Loucy (cell line): ENCODE measurements around the gene HOXD13.

Source experiments
- H2AFZ ChIP-seq: fragments of 200-600 bp; sonication (generic); 2 replicates; pipeline ENCODE4 v1.6.0; 2016; ENCODE audit warnings: antibody characterized with exemption, mild to moderate bottlenecking, low read length, moderate library complexity
- H3F3A ChIP-seq: fragments of 200-600 bp; 2 replicates; pipeline ENCODE4 v1.6.0; 2016; ENCODE audit warnings: antibody characterized with exemption, low read depth, mild to moderate bottlenecking
- H3K27me3 ChIP-seq: fragments of 200-600 bp; sonication (generic); 2 replicates; pipeline ENCODE4 v1.6.1; 2014; ENCODE audit warnings: low read length, mild to moderate bottlenecking; ENCODE audit not compliant: insufficient read depth, poor library complexity, severe bottlenecking
- H3K36me3 ChIP-seq: fragments of 200-600 bp; sonication (generic); 2 replicates; pipeline ENCODE4 v1.6.1; 2016; ENCODE audit warnings: low read length; ENCODE audit not compliant: insufficient read depth
- H3K4me1 ChIP-seq: fragments of 200-600 bp; sonication (generic); 2 replicates; pipeline ENCODE4 v1.5.1; 2014; ENCODE audit warnings: low read length, mild to moderate bottlenecking; ENCODE audit not compliant: insufficient read depth, poor library complexity, severe bottlenecking
- H3K4me2 ChIP-seq: fragments of 200-600 bp; sonication (generic); 2 replicates; pipeline ENCODE4 v1.6.0; 2014; ENCODE audit warnings: antibody characterized with exemption, low read length, low read depth, mild to moderate bottlenecking; ENCODE audit not compliant: poor library complexity, severe bottlenecking
- H3K4me3 ChIP-seq: fragments of 200-600 bp; sonication (generic); 2 replicates; pipeline ENCODE4 v1.5.1; 2014; ENCODE audit warnings: low read length, mild to moderate bottlenecking, mixed read lengths; ENCODE audit not compliant: poor library complexity, severe bottlenecking
- H3K79me2 ChIP-seq: fragments of 200-600 bp; sonication (generic); 2 replicates; pipeline ENCODE4 v1.6.1; 2014; ENCODE audit warnings: low read length; ENCODE audit not compliant: insufficient read depth
- H3K9ac ChIP-seq: fragments of 200-600 bp; sonication (generic); 2 replicates; pipeline ENCODE4 v1.6.0; 2014; ENCODE audit warnings: mild to moderate bottlenecking, low read depth, low read length, moderate library complexity; ENCODE audit not compliant: poor library complexity, severe bottlenecking
- H3K9me2 ChIP-seq: fragments of 200-600 bp; sonication (generic); replicated peaks from 2 replicates; pipeline ENCODE4 v1.6.1; 2016; ENCODE audit warnings: low read depth, low read length, mixed read lengths
- H3K9me3 ChIP-seq: fragments of 200-600 bp; sonication (generic); 2 replicates; pipeline ENCODE4 v1.6.1; 2014; ENCODE audit warnings: mild to moderate bottlenecking, antibody characterized with exemption, low read length, low read depth; ENCODE audit not compliant: insufficient read depth
- H4K20me1 ChIP-seq: fragments of 200-600 bp; sonication (generic); 2 replicates; pipeline ENCODE4 v1.6.0; 2014; ENCODE audit warnings: antibody characterized with exemption, low read length, mild to moderate bottlenecking; ENCODE audit not compliant: insufficient read depth, poor library complexity, severe bottlenecking
- EZH2phosphoT487 ChIP-seq: fragments of 200-600 bp; IDR thresholded peaks from 2 replicates; pipeline ENCODE4 v1.6.1; 2018; ENCODE audit warnings: antibody characterized with exemption, mild to moderate bottlenecking, moderate library complexity, borderline replicate concordance
- TF ChIP-seq, protein P1 (sequence below): fragments of 200-600 bp; sonication (generic); conservative IDR thresholded peaks from 2 replicates; pipeline ENCODE4 v1.5.1; 2014; ENCODE audit warnings: mild to moderate bottlenecking, antibody characterized with exemption, low read length

HOXD13 gene

DNA sequence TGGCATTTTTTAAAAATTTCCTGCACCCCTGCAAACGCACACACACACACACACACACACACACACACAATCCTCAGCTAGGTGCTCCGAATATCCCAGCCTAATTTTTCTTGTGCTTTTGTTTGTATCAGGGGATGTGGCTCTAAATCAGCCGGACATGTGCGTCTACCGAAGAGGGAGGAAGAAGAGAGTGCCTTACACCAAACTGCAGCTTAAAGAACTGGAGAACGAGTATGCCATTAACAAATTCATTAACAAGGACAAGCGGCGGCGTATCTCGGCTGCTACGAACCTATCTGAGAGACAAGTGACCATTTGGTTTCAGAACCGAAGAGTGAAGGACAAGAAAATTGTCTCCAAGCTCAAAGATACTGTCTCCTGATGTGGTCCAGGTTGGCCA, 1.8 kb downstream of the HOXD13 start:
- TF ChIP-seq, protein P1, sequence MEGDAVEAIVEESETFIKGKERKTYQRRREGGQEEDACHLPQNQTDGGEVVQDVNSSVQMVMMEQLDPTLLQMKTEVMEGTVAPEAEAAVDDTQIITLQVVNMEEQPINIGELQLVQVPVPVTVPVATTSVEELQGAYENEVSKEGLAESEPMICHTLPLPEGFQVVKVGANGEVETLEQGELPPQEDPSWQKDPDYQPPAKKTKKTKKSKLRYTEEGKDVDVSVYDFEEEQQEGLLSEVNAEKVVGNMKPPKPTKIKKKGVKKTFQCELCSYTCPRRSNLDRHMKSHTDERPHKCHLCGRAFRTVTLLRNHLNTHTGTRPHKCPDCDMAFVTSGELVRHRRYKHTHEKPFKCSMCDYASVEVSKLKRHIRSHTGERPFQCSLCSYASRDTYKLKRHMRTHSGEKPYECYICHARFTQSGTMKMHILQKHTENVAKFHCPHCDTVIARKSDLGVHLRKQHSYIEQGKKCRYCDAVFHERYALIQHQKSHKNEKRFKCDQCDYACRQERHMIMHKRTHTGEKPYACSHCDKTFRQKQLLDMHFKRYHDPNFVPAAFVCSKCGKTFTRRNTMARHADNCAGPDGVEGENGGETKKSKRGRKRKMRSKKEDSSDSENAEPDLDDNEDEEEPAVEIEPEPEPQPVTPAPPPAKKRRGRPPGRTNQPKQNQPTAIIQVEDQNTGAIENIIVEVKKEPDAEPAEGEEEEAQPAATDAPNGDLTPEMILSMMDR: no peak
- TF ChIP-seq EZH2phosphoT487: no peak
- Histone ChIP-seq H3K4me3 (no peak overlapping the region), H3K9me2 (no peaks in the 10 kb centered on the region), H3K4me1 (peaks cover 17% of the 10 kb centered on the region), H4K20me1 (no peaks in the 10 kb centered on the region), H3K9ac (no peak overlapping the region), H3K79me2 (no peaks in the 10 kb centered on the region), H3K9me3 (no peaks in the 10 kb centered on the region), H3K4me2 (no peak overlapping the region), H3F3A (no peaks in the 10 kb centered on the region), H3K27me3 (no peaks in the 10 kb centered on the region), H2AFZ (no peak overlapping the region), H3K36me3 (no peaks in the 10 kb centered on the region)

DNA sequence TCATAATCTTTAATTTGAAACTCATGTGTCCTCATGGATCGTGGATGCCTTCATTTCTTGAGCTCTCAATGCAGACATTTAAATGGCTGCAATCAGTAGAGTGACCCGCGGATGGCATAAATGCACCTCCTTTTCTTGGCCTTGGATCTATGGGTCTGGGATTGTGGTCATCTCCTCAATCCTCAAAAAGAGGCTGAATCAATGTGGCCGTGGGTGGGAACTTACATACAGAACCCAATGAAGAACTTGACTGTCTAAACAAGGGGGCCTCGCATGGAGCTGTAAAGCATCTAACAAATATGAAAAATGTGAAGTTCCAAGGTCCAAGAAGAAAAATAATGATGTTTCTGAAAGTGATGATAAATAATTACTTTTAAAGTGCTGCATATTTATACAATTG, 2.9 kb downstream of the HOXD13 start:
- Histone ChIP-seq H3K79me2 (no peaks in the 10 kb centered on the region), H3K9me3 (no peaks in the 10 kb centered on the region), H3K4me1 (peaks cover 17% of the 10 kb centered on the region), H2AFZ (no peak overlapping the region; the same call in 1 of the 2 replicates), H3F3A (no peaks in the 10 kb centered on the region), H3K4me2 (peak overlapping the region; percentile 96), H3K9ac (no peak overlapping the region), H3K36me3 (no peaks in the 10 kb centered on the region), H3K9me2 (no peaks in the 10 kb centered on the region), H4K20me1 (no peaks in the 10 kb centered on the region), H3K27me3 (no peaks in the 10 kb centered on the region), H3K4me3 (no peak overlapping the region)
- TF ChIP-seq, protein P1: no peak
- TF ChIP-seq EZH2phosphoT487: no peak

DNA sequence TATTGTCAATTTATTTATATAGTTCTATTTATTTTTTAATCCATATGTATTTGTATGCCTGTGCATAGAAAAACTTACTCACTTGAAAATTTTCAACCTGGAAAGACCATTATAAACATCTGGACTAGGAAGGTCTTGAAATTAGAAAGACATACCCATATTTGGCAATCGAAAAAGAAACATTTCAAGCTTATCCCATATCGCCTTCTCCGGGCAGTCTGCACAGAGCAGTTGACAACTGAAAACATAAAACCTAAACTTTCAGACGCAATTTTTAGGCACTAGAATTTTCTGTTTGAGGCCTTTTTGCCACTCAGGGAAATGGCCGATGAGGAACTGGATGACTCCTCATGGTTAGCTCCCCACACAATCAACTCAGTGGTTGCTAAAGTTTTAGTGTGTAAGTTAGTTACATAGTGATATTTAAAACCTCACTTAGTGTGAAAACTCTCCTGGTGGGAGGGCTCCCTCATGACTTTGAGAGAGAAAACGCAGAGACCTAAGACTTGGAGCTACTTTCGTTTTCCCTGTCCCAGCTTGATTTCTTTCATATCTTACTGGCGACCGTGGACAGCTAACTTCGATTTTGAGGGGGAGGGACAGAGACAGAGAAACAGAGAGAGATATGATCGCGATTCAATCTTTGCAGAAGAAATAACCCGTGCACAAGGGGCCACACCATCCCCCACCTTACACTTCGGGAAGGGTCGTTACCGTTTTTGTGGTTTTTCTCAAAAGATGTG, 3.9 kb downstream of the HOXD13 start:
- Histone ChIP-seq H3K4me3 (peak overlapping the region; percentile 83), H3K9me2 (no peaks in the 10 kb centered on the region), H3K9me3 (no peaks in the 10 kb centered on the region), H3K4me2 (peak overlapping the region; percentile 96), H3K79me2 (no peaks in the 10 kb centered on the region), H3K36me3 (no peaks in the 10 kb centered on the region), H3F3A (no peaks in the 10 kb centered on the region), H2AFZ (peak overlapping the region; percentile 90), H3K9ac (peak overlapping the region; percentile 90), H3K4me1 (peaks cover 17% of the 10 kb centered on the region), H4K20me1 (no peaks in the 10 kb centered on the region), H3K27me3 (no peaks in the 10 kb centered on the region)
- TF ChIP-seq EZH2phosphoT487: no peak
- TF ChIP-seq, protein P1: no peak
